Neural cell (in vitro differentiated cells): ENCODE measurements around the gene KIF22.
"Not testable (repeated sequence)": the region's sequence is repeated elsewhere in the genome, so short reads cannot be mapped to it uniquely, and the experiment has no call there.

ENCODE experiments used
- EP300 ChIP-seq: fragments of 450-650 bp; conservative IDR thresholded peaks from 2 replicates; pipeline ENCODE4 v1.6.1; 2014; ENCODE audit warnings: antibody characterized with exemption, mild to moderate bottlenecking, moderate library complexity; ENCODE audit not compliant: poor library complexity, severe bottlenecking
- RAD21 ChIP-seq: fragments of 450-650 bp; conservative IDR thresholded peaks from 2 replicates; pipeline ENCODE4 v1.6.1; 2014; ENCODE audit warnings: antibody characterized with exemption, mild to moderate bottlenecking, moderate library complexity
- TF ChIP-seq, protein P1 (sequence below): fragments of 450-650 bp; IDR thresholded peaks from 2 replicates; pipeline ENCODE4 v1.5.1; 2014; ENCODE audit warnings: antibody characterized with exemption, mild to moderate bottlenecking, moderate library complexity; ENCODE audit not compliant: poor library complexity, severe bottlenecking

DNA sequence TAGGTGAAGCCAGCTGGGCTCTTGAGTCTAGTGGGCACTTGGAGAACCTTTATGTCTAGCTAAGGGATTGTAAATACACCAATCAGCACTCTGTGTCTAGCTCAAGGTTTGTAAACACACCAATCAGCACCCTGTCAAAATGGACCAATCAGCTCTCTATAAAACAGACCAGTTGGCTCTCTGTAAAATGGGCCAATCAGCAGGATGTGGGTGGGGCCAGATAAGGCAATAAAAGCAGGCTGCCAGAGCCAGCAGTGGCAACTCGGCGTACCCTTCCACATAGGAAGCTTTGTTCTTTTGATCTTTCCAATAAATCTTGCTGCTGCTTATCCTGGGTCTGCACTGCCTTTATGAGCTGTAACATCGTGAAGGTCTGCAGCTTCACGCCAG is 41.8 kb upstream of the KIF22 start:
- TF ChIP-seq, protein P1, sequence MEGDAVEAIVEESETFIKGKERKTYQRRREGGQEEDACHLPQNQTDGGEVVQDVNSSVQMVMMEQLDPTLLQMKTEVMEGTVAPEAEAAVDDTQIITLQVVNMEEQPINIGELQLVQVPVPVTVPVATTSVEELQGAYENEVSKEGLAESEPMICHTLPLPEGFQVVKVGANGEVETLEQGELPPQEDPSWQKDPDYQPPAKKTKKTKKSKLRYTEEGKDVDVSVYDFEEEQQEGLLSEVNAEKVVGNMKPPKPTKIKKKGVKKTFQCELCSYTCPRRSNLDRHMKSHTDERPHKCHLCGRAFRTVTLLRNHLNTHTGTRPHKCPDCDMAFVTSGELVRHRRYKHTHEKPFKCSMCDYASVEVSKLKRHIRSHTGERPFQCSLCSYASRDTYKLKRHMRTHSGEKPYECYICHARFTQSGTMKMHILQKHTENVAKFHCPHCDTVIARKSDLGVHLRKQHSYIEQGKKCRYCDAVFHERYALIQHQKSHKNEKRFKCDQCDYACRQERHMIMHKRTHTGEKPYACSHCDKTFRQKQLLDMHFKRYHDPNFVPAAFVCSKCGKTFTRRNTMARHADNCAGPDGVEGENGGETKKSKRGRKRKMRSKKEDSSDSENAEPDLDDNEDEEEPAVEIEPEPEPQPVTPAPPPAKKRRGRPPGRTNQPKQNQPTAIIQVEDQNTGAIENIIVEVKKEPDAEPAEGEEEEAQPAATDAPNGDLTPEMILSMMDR, result not testable (repeated sequence)
- not testable (repeated sequence) for TF ChIP-seq RAD21, EP300
